ENCODE results near the gene CLEC14A.

Gene CLEC14A

DNA sequence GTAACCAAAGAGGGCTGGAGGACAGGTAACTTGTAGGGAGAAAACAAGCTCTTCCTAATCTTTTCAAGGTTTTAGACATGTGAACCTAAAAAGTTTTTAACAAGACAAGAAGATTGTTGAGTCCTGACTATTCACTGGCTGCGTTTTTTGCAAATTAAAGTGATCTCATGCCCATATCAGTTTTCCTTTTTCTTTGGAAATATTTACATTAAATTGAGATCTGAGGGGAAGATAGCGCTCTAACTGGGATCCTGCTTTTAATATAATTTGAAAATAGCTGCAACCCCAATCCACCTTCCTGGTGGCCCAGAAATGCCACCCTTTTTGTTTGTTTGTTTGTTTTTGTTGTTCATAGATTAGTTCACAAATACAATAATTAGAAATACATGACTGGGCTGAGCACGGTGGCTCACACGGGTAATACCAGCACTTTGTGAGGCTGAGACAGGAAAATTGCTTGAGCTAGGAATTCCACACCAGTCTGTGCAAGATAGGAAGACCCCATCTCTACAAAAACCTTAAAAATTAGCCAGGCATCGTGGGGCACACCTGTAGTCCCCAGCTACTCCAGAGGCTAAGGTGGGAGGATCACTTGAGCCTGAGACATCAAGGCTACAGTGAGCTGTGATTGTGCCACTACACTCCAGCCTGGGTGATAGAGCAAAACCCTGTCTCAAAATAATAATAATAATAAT, 50.6 kb downstream of the CLEC14A start:
- DNase-seq = no peak

- DNase-seq = no peak
Observed at GRCh38 chr14:38204719-38205115, 51.2 kb downstream of the CLEC14A start.

Measured in kidney glomerular epithelial cell (primary cell).